HepG2 (cell line): ENCODE measurements around the gene ZBTB18. TPM values are rescaled to one million over a fixed set of nuclear protein-coding genes. Genes with fewer than 3 reads are reported as not detected.

Experiments
- ELK4 ChIP-seq: sonication (generic); formaldehyde crosslinking; IDR thresholded peaks from 2 replicates; pipeline ENCODE4 v1.9.0; 2021; ENCODE audit warnings: missing genetic modification reagents, borderline replicate concordance
- ETV5 ChIP-seq: IDR thresholded peaks from 2 replicates; pipeline ENCODE4 v1.6.1; 2018; ENCODE audit warnings: missing biosample characterization, missing genetic modification reagents, inconsistent platforms, borderline replicate concordance
- LBX2 ChIP-seq: sonication (generic); formaldehyde crosslinking; IDR thresholded peaks from 2 replicates; pipeline ENCODE4 v1.5.0; 2020; ENCODE audit warnings: missing genetic modification reagents, mild to moderate bottlenecking, borderline replicate concordance
- MTA3 ChIP-seq: sonication (generic); formaldehyde crosslinking; IDR thresholded peaks from 2 replicates; pipeline ENCODE4 v1.4.0; 2020; ENCODE audit warnings: missing genetic modification reagents
- NCOA2 ChIP-seq: sonication (generic); formaldehyde crosslinking; IDR thresholded peaks from 2 replicates; pipeline ENCODE4 v1.8.0; 2022; ENCODE audit warnings: inconsistent platforms
- RNF219 ChIP-seq: sonication (generic); formaldehyde crosslinking; IDR thresholded peaks from 2 replicates; pipeline ENCODE4 v1.5.0; 2020; ENCODE audit warnings: mild to moderate bottlenecking, missing genetic modification reagents
- U2AF1 ChIP-seq: fragments of 200-400 bp; formaldehyde crosslinking; optimal IDR thresholded peaks from 2 replicates; pipeline ENCODE3; 2017; ENCODE audit warnings: mild to moderate bottlenecking, low read depth, low read length
- YEATS2 ChIP-seq: sonication (generic); formaldehyde crosslinking; IDR thresholded peaks from 2 replicates; pipeline ENCODE4 v1.4.0; 2020; ENCODE audit warnings: missing genetic modification reagents, borderline replicate concordance
- ZBTB34 ChIP-seq: sonication (generic); formaldehyde crosslinking; IDR thresholded peaks from 2 replicates; pipeline ENCODE4 v1.8.0; 2022; ENCODE audit warnings: mild to moderate bottlenecking, missing genetic modification reagents
- ZBTB7B ChIP-seq: sonication (generic); formaldehyde crosslinking; IDR thresholded peaks from 2 replicates; pipeline ENCODE4 v1.4.0; 2020; ENCODE audit warnings: missing genetic modification reagents
- ZFP62 ChIP-seq: sonication (generic); formaldehyde crosslinking; IDR thresholded peaks from 2 replicates; pipeline ENCODE4 v1.4.0; 2020; ENCODE audit warnings: missing genetic modification reagents
- ZNF432 ChIP-seq: sonication (generic); formaldehyde crosslinking; IDR thresholded peaks from 2 replicates; pipeline ENCODE4 v1.5.0; 2020; ENCODE audit warnings: missing genetic modification reagents, mild to moderate bottlenecking, borderline replicate concordance
- ZNF562 ChIP-seq: sonication (generic); formaldehyde crosslinking; IDR thresholded peaks from 2 replicates; pipeline ENCODE4 v1.8.0; 2022; ENCODE audit warnings: missing genetic modification reagents, borderline replicate concordance
- ZNF563 ChIP-seq: sonication (generic); formaldehyde crosslinking; IDR thresholded peaks from 2 replicates; pipeline ENCODE4 v1.8.0; 2022; ENCODE audit warnings: mild to moderate bottlenecking, moderate library complexity, missing genetic modification reagents
- ZNF577 ChIP-seq: sonication (generic); formaldehyde crosslinking; IDR thresholded peaks from 2 replicates; pipeline ENCODE4 v1.4.0; 2020; ENCODE audit warnings: mild to moderate bottlenecking, low read depth, missing genetic modification reagents, borderline replicate concordance
- ZNF629 ChIP-seq: sonication (generic); formaldehyde crosslinking; conservative IDR thresholded peaks from 2 replicates; pipeline ENCODE4 v1.5.0; 2020; ENCODE audit warnings: missing genetic modification reagents
- ZNF773 ChIP-seq: sonication (generic); formaldehyde crosslinking; IDR thresholded peaks from 2 replicates; pipeline ENCODE4 v1.4.0; 2020; ENCODE audit warnings: missing genetic modification reagents, borderline replicate concordance
- ZNF879 ChIP-seq: sonication (generic); formaldehyde crosslinking; IDR thresholded peaks from 2 replicates; pipeline ENCODE4 v1.8.1; 2023; ENCODE audit warnings: missing genetic modification reagents
- ZSCAN5A ChIP-seq: sonication (generic); formaldehyde crosslinking; IDR thresholded peaks from 2 replicates; pipeline ENCODE4 v1.8.0; 2022; ENCODE audit warnings: mild to moderate bottlenecking, missing genetic modification reagents, borderline replicate concordance
- ZXDC ChIP-seq: sonication (generic); formaldehyde crosslinking; IDR thresholded peaks from 2 replicates; pipeline ENCODE4 v1.5.0; 2020; ENCODE audit warnings: mild to moderate bottlenecking, missing genetic modification reagents
- polyA plus RNA-seq, 8 experiments: library from polyadenylated mRNA; depleted of rRNA in 3 of 8; stranded (reverse) in 7 of 8; unstranded in 1 of 8; fragments of >200 nt; fragmentation: Illumina TruSeq in 4 of 8; extraction: Trizol in 4 of 8; gene quantifications; 2 replicates each; pipeline versions ENCODE4 v1.2.1 to v1.2.3, GENCODE V29; 2011 to 2016; ENCODE audit warnings: low read depth in 4 of 8, missing spikeins in 1 of 8, mixed read lengths in 1 of 8; ENCODE audit not compliant: insufficient read depth in 1 of 8
- total RNA-seq, 5 experiments: library from RNA; depleted of rRNA; stranded (reverse); fragments of >200 nt; fragmentation: Illumina TruSeq; extraction: Trizol; gene quantifications; 2 replicates each; pipeline ENCODE4 v1.2.3, GENCODE V29; 2016; ENCODE audit warnings: low read depth in 1 of 5

Gene ZBTB18
- total and polyA plus RNA-seq, 2 of the 13 experiments (the other 11 are each of a cell fraction or from before 2014, with no cell fraction given) = 3.1 to 4.3 TPM

GRCh38 chr1:244047621-244048255 is 3.3 kb upstream of the ZBTB18 start (continued):
- TF ChIP-seq ZBTB34 (CRISPR knock-in tag) (peak; percentile 64; the same call in 1 of the 2 replicates), ZNF432 (no peak), U2AF1 (no peak), ZNF879 (no peak), ZNF577 (CRISPR knock-in tag) (no peak), ETV5 (CRISPR knock-in tag) (no peak; the same call in 1 of the 2 replicates), ZNF563 (CRISPR knock-in tag) (peak; percentile 91), ZNF562 (no peak), ELK4 (CRISPR knock-in tag) (no peak), LBX2 (CRISPR knock-in tag) (no peak), RNF219 (CRISPR knock-in tag) (no peak), ZNF773 (CRISPR knock-in tag) (no peak), NCOA2 (CRISPR knock-in tag) (no peak), YEATS2 (CRISPR knock-in tag) (no peak), ZXDC (CRISPR knock-in tag) (no peak), ZNF629 (CRISPR knock-in tag) (no peak), ZSCAN5A (peak; percentile 56; the same call in 1 of the 2 replicates), ZBTB7B (CRISPR knock-in tag) (0 out of 2 replicates have a peak, but pooled peaks have one; percentile 14), ZFP62 (CRISPR knock-in tag) (no peak), MTA3 (CRISPR knock-in tag) (no peak)
